ENCODE results near the gene TRAK1. TPM values are rescaled to one million over a fixed set of nuclear protein-coding genes. Genes with fewer than 3 reads are reported as not detected.

The TRAK1 gene
- total and polyA plus RNA-seq, 4 donors, result 18.2 to 65.4 (median 32.5) TPM

DNA sequence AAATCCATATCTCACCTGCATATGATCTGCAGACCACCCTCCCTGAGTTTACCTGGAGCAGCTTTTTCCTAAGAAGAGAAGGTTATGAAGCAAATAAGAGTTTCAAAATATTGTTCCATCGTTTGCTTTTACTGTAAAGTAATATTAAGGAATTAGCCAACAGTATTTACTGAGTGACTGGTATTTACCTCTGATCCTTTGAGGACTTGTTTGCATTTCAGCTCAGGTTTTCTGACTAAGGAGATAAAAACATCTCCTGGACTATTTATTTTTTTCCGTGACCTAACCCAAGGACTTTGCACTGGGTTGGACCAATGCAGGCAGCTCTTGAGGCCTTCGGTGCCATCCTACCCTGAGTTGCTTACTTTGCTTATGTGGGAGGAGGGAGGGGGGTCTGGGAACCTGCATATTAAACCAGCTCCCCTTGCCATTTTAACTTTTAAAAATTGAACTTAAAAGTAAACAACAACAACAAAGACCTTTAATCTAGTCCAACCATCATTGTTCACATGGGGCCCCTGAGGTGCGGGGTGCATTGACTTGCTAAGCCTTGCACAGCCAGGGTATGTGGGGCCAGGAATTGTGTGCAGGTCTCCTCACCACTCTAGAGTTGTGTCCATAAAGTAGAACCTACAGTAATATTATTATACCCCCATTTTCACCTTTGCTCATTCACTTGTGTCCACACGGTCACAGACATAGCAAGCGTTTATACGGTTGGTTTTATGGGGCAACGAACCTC, 39.3 kb downstream of the TRAK1 start:
- Histone ChIP-seq H3K36me3 (ENCODE audit: control insufficient read depth in 4 of 4, insufficient read depth in 4 of 4, low read length in 4 of 4) (peaks cover 0 to 6% (median 2%) of the 10 kb centered on the region in 4 donors), H3K9ac (ENCODE audit: insufficient read depth in 1 of 2, low read length in 2 of 2) (no peak overlapping the region), H3K27me3 (ENCODE audit: control insufficient read depth in 3 of 3, insufficient read depth in 3 of 3, low read length in 2 of 3) (no peaks in the 10 kb centered on the region), H3K27ac (ENCODE audit: low read depth in 1 of 2, low read length in 1 of 2) (no peak overlapping the region), H3K4me3 (no peak overlapping the region), H3K4me1 (ENCODE audit: control insufficient read depth in 5 of 5, insufficient read depth in 5 of 5, low read length in 5 of 5) (peaks cover 0 to 5% (median 0%) of the 10 kb centered on the region in 5 donors), H3K9me3 (ENCODE audit: control insufficient read depth in 4 of 4, insufficient read depth in 3 of 4, low read length in 3 of 4) (no peaks in the 10 kb centered on the region)
- 89% methylated on average over 8 of the region's 8 CpGs for WGBS, 2 donors
- DNase-seq, result no peak
- TF ChIP-seq, protein P1, sequence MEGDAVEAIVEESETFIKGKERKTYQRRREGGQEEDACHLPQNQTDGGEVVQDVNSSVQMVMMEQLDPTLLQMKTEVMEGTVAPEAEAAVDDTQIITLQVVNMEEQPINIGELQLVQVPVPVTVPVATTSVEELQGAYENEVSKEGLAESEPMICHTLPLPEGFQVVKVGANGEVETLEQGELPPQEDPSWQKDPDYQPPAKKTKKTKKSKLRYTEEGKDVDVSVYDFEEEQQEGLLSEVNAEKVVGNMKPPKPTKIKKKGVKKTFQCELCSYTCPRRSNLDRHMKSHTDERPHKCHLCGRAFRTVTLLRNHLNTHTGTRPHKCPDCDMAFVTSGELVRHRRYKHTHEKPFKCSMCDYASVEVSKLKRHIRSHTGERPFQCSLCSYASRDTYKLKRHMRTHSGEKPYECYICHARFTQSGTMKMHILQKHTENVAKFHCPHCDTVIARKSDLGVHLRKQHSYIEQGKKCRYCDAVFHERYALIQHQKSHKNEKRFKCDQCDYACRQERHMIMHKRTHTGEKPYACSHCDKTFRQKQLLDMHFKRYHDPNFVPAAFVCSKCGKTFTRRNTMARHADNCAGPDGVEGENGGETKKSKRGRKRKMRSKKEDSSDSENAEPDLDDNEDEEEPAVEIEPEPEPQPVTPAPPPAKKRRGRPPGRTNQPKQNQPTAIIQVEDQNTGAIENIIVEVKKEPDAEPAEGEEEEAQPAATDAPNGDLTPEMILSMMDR (IDR thresholded peaks at IDR 0.05; ENCODE audit: control extremely low read depth, extremely low read depth), result no peak
- ATAC-seq (ENCODE audit: insufficient read depth, low FRiP score), result peak; percentile 68

DNA sequence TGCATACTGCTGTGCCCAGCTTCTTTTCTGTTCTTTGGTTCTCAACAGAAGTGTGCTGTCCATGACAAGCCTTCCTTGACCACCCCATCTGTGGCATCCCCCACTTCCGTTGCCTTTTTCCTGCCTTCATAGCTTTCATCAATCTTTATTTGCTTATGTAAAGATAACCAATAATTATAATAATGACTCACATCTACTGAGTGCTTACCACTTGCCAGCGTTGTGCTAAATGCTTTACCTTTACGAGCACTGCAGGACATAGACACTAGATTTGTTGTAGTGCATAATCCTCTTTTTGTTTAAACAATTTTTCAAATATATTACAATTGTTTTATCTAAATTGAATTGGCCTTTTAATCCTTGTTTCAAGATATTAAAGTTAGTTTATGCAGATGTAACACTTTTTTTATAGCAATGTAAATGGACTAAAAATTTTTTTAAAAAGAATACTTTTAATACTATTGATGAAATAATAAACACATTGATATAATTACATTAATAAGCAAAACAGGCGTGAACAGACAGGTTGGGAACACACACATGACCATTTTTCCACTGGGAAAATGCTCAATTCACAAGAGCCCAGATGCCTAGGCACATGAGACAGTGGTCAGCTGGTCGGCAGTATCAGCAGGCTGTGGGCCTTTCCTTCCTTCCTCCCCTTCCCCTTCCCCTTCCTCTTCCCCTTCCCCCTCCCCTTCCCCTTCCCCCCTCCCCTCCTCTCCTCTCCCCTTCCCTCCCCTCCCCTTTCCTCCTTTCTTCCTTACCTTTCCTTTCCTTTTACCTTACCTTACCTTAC, 42.5 kb downstream of the TRAK1 start:
- Histone ChIP-seq H3K4me1 (ENCODE audit: control insufficient read depth in 5 of 5, insufficient read depth in 5 of 5, low read length in 5 of 5) (peaks cover 0 to 5% (median 0%) of the 10 kb centered on the region in 5 donors), H3K27ac (ENCODE audit: low read depth in 1 of 2, low read length in 1 of 2) (no peak overlapping the region), H3K27me3 (ENCODE audit: control insufficient read depth in 3 of 3, insufficient read depth in 3 of 3, low read length in 2 of 3) (no peaks in the 10 kb centered on the region), H3K36me3 (ENCODE audit: control insufficient read depth in 4 of 4, insufficient read depth in 4 of 4, low read length in 4 of 4) (no peaks in the 10 kb centered on the region), H3K9ac (ENCODE audit: insufficient read depth in 1 of 2, low read length in 2 of 2) (no peak overlapping the region), H3K4me3 (no peak overlapping the region), H3K9me3 (ENCODE audit: control insufficient read depth in 4 of 4, insufficient read depth in 3 of 4, low read length in 3 of 4) (no peaks in the 10 kb centered on the region)
- DNase-seq, result no peak
- 71 to 74% methylated on average over 5 of the region's 5 CpGs for WGBS, 2 donors
- TF ChIP-seq, protein P1 (IDR thresholded peaks at IDR 0.05; ENCODE audit: control extremely low read depth, extremely low read depth), result no peak
- no peak for ATAC-seq (ENCODE audit: insufficient read depth, low FRiP score)

DNA sequence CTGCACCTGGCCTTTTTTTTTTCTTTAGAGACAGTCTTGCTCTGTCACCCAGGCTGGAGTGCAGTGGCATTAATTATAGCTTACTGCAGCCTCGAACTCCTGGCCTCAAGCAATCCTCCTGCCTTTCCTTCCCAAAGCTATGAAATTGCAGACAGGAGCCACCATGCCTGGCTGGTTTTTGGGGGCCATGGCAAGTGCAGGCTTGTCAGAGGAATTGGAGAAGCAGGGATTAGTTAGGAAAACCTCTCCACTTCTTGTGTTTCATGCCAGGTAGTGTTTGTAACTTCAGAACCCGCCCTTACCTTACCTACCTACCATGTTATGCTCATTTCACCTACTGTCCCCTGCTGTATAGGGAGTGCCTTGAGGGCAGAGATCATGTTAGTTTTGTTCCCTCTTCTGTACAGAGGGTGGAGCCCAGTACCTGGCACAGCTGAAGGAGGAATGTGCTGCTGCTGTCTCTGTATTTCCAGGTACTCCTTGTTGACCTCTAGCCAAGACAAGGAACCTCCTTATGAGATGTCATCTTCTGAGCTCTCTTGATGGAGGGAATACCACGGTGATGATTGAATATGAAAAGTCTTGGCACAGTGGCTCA, 43.8 kb downstream of the TRAK1 start:
- TF ChIP-seq, protein P1 (IDR thresholded peaks at IDR 0.05; ENCODE audit: control extremely low read depth, extremely low read depth), result no peak
- 84 to 93% methylated on average over 3 of the region's 3 CpGs for WGBS, 2 donors
- Histone ChIP-seq H3K4me3 (no peak overlapping the region), H3K27me3 (ENCODE audit: control insufficient read depth in 3 of 3, insufficient read depth in 3 of 3, low read length in 2 of 3) (no peaks in the 10 kb centered on the region), H3K9ac (ENCODE audit: insufficient read depth in 1 of 2, low read length in 2 of 2) (no peak overlapping the region), H3K4me1 (ENCODE audit: control insufficient read depth in 5 of 5, insufficient read depth in 5 of 5, low read length in 5 of 5) (peaks cover 0 to 4% (median 0%) of the 10 kb centered on the region in 5 donors), H3K27ac (ENCODE audit: low read depth in 1 of 2, low read length in 1 of 2) (no peak overlapping the region), H3K36me3 (ENCODE audit: control insufficient read depth in 4 of 4, insufficient read depth in 4 of 4, low read length in 4 of 4) (peaks cover 0 to 4% (median 0%) of the 10 kb centered on the region in 4 donors), H3K9me3 (ENCODE audit: control insufficient read depth in 4 of 4, insufficient read depth in 3 of 4, low read length in 3 of 4) (no peaks in the 10 kb centered on the region)
- ATAC-seq (ENCODE audit: insufficient read depth, low FRiP score) (no peak), DNase-seq (no peak)

All from lung (tissue), 12 donors.